ENCODE measurements around the gene HK2. TPM values are rescaled to one million over a fixed set of nuclear protein-coding genes. Genes with fewer than 3 reads are reported as not detected.

Gene HK2
- total RNA-seq, 2 experiments from 2014 or later = 7.7 to 8.9 TPM

DNA sequence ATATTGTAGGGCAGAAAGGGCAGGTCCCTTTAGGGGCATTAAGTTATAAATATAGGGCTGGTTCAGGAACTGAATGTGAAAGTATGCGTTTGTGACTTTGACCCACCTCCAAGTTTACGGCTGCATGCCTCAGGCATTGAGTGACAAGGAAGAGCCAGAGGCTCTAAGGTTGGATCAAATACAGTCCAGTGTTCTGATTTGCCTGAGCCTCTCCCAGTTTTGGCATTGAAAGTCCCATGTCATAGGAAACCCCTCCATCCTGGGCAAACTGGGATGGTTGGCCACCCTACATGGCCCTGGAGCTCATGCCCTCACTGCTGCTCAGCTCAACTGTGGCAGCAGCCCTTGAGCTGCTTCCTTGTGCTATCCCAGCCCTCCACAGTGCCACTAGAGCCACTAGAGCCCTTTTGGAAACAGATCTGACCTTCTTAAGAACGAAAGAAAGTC, 29.9 kb downstream of the HK2 start:
- Histone ChIP-seq H3K27ac (ENCODE audit: low read depth in 1 of 2, low read length in 2 of 2) (no peak overlapping the region), H3K4me3 (ENCODE audit: low read length) (no peak overlapping the region), H3K27me3 (ENCODE audit: control insufficient read depth in 1 of 2, insufficient read depth in 2 of 2, low read length in 2 of 2) (no peaks in the 10 kb centered on the region), H3K9me3 (ENCODE audit: control insufficient read depth in 1 of 2, insufficient read depth in 1 of 2, low read length in 2 of 2) (no peaks in the 10 kb centered on the region), H3K36me3 (ENCODE audit: insufficient read depth, low read length) (peaks cover 4% of the 10 kb centered on the region), H3K4me1 (ENCODE audit: insufficient read depth, low read length) (peaks cover 2% of the 10 kb centered on the region)
- no peak for TF ChIP-seq CTCF (IDR thresholded peaks at IDR 0.05)
- Mint-ChIP-seq H3K27ac (no peak overlapping the region), H3K4me3 (no peak overlapping the region), H3K4me1 (ENCODE audit: low read depth) (peaks cover 25% of the 10 kb centered on the region), H3K9me3 (no peaks in the 10 kb centered on the region), H3K27me3 (no peaks in the 10 kb centered on the region), H3K36me3 (ENCODE audit: low read depth) (peaks cover 17% of the 10 kb centered on the region)
- CTCF ChIA-PET = no interaction called here
- POLR2A ChIA-PET = no interaction called here
- intact Hi-C loops (cut with DNase I, micrococcal nuclease) = no loop called here
- DNase-seq (no peak), ATAC-seq (ENCODE audit: poor library complexity) (no peak)

GRCh38 chr2:74864728-74865722, 31.1 kb downstream of the HK2 start:
- H3K4me1 ChIP-seq (ENCODE audit: insufficient read depth, low read length) = peaks cover 2% of the 10 kb centered on the region
- intact Hi-C loops (cut with DNase I, micrococcal nuclease) = no loop called here
- H3K27me3 Mint-ChIP-seq = no peaks in the 10 kb centered on the region
- ATAC-seq (ENCODE audit: poor library complexity) (no peak), DNase-seq (no peak)
- H3K27ac Mint-ChIP-seq = no peak overlapping the region
- H3K4me3 ChIP-seq (ENCODE audit: low read length) = no peak overlapping the region
- H3K36me3 ChIP-seq (ENCODE audit: insufficient read depth, low read length) = peaks cover 4% of the 10 kb centered on the region
- TF ChIP-seq CTCF (IDR thresholded peaks at IDR 0.05) = no peak
- H3K27ac ChIP-seq (ENCODE audit: low read depth in 1 of 2, low read length in 2 of 2) = no peak overlapping the region
- H3K27me3 ChIP-seq (ENCODE audit: control insufficient read depth in 1 of 2, insufficient read depth in 2 of 2, low read length in 2 of 2) = no peaks in the 10 kb centered on the region
- no peaks in the 10 kb centered on the region for H3K9me3 ChIP-seq (ENCODE audit: control insufficient read depth in 1 of 2, insufficient read depth in 1 of 2, low read length in 2 of 2)
- CTCF ChIA-PET = no interaction called here
- no peak overlapping the region for H3K4me3 Mint-ChIP-seq
- no peaks in the 10 kb centered on the region for H3K9me3 Mint-ChIP-seq
- H3K36me3 Mint-ChIP-seq (ENCODE audit: low read depth) = peaks cover 20% of the 10 kb centered on the region
- POLR2A ChIA-PET = no interaction called here
- peaks cover 25% of the 10 kb centered on the region for H3K4me1 Mint-ChIP-seq (ENCODE audit: low read depth)

- Mint-ChIP-seq H3K4me1 (ENCODE audit: low read depth) (peaks cover 25% of the 10 kb centered on the region), H3K4me3 (no peak overlapping the region), H3K27ac (no peak overlapping the region), H3K27me3 (no peaks in the 10 kb centered on the region), H3K36me3 (ENCODE audit: low read depth) (peaks cover 20% of the 10 kb centered on the region), H3K9me3 (no peaks in the 10 kb centered on the region)
- Histone ChIP-seq H3K36me3 (ENCODE audit: insufficient read depth, low read length) (peaks cover 4% of the 10 kb centered on the region), H3K9me3 (ENCODE audit: control insufficient read depth in 1 of 2, insufficient read depth in 1 of 2, low read length in 2 of 2) (no peaks in the 10 kb centered on the region), H3K27ac (ENCODE audit: low read depth in 1 of 2, low read length in 2 of 2) (no peak overlapping the region), H3K27me3 (ENCODE audit: control insufficient read depth in 1 of 2, insufficient read depth in 2 of 2, low read length in 2 of 2) (no peaks in the 10 kb centered on the region), H3K4me1 (ENCODE audit: insufficient read depth, low read length) (peaks cover 2% of the 10 kb centered on the region), H3K4me3 (ENCODE audit: low read length) (no peak overlapping the region)
- ATAC-seq (ENCODE audit: poor library complexity) (no peak), DNase-seq (no peak)
- POLR2A ChIA-PET = no interaction called here
- CTCF ChIA-PET = no interaction called here
- TF ChIP-seq CTCF (IDR thresholded peaks at IDR 0.05) = no peak
- intact Hi-C loops (cut with DNase I, micrococcal nuclease) = no loop called here
Observed at GRCh38 chr2:74865770-74866674, 32.1 kb downstream of the HK2 start.

All from CD4-positive, alpha-beta T cell (primary cell).